Left lung (tissue), 10 donors: ENCODE results near the gene DLG5. TPM values are rescaled to one million over a fixed set of nuclear protein-coding genes. Genes with fewer than 3 reads are reported as not detected.
"Not testable (repeated sequence)": the region's sequence is repeated elsewhere in the genome, so short reads cannot be mapped to it uniquely, and the experiment has no call there.

Experiments
- ATAC-seq: fragments of 200-7000 bp; cut with Tn5 transposase; one replicate; pipeline ENCODE4 v1.9.1; 2020; ENCODE audit warnings: moderate library complexity
- DNase-seq, 4 donors: peaks; one replicate each; pipeline ENCODE4 v3.0.0-alpha.2; 2013 to 2020
- H3K27ac ChIP-seq, 2 donors: fragments of 200-600 bp; sonication (generic) in 1 of 2; one replicate each; pipeline versions ENCODE4 v1.5.0 to v1.8.0; 2020 to 2021
- H3K27me3 ChIP-seq, 2 donors: fragments of 200-600 bp; sonication (generic) in 1 of 2; one replicate each; pipeline versions ENCODE4 v1.5.0 to v1.8.0; 2020 to 2021
- H3K36me3 ChIP-seq, 2 donors: fragments of 200-600 bp; sonication (generic) in 1 of 2; one replicate each; pipeline versions ENCODE4 v1.5.0 to v1.8.0; 2020 to 2021
- H3K4me1 ChIP-seq, 2 donors: fragments of 200-600 bp; one replicate each; pipeline ENCODE4 v1.8.0; 2021
- H3K4me3 ChIP-seq, 2 donors: fragments of 200-600 bp; sonication (generic) in 1 of 2; one replicate each; pipeline versions ENCODE4 v1.5.0 to v1.8.0; 2020 to 2021; ENCODE audit warnings: mild to moderate bottlenecking in 1 of 2
- H3K9me3 ChIP-seq, 2 donors: fragments of 200-600 bp; sonication (generic) in 1 of 2; one replicate each; pipeline versions ENCODE4 v1.5.0 to v1.8.0; 2020 to 2021
- intact Hi-C, 2 donors: fragments of 100-400 bp; cut with DNase I; formaldehyde crosslinking; loops; one replicate each; pipeline versions ENCODE4 v1.11.2 to v1.14.2; 2022
- polyA plus RNA-seq, 6 donors: library from polyadenylated mRNA; unstranded; fragments of 120-200 nt; gene quantifications; one replicate each; pipeline ENCODE4 v1.2.1, GENCODE V29; 2013; ENCODE audit not compliant: insufficient read length in 6 of 6
- total RNA-seq, 2 donors: library from RNA; stranded (reverse); fragmentation: NEBNext Ultra II Directional; extraction: Animal tissue kit (Norgen Biotek cat#: 25700); gene quantifications; one replicate each; pipeline ENCODE4 v1.2.1, GENCODE V29; 2021
- TF ChIP-seq, protein P1 (sequence below), 2 donors: fragments of 200-600 bp; sonication (generic) in 1 of 2; IDR thresholded peaks; one replicate each; pipeline versions ENCODE4 v1.5.0 to v1.8.0; 2021; ENCODE audit warnings: antibody characterized with exemption in 2 of 2
- donor health status: DM: no; HTN: yes; CAD: no.
- donor health status: DM: no; HTN: no; CAD: no.

The DLG5 gene
- total and polyA plus RNA-seq, 8 donors, result 17.0 to 53.4 (median 49.0) TPM

DNA sequence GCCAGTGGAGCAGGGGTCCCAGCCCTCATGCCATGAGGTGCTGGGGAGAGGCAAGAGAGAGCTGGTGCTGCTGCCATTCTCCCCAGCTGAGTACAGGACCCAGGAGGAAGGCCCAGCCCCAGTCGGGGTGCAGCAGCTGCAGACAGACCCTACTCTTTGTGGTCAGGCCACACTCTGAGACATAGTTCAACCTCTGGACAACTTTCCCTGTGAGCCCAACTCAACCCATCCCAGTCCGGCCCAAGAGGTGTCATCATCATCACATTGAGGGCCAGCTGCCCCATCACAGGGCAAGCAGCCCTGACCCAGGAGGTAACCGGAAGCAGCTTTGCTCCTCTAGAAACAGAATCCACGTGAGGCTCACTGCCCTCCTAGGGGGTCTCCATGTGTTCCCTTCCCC is 155.1 kb downstream of the DLG5 start:
- no peak for DNase-seq
- Histone ChIP-seq H3K9me3 (peaks cover 0 to 5% of the 10 kb centered on the region in 2 donors), H3K27ac (no peak overlapping the region), H3K27me3 (no peaks in the 10 kb centered on the region), H3K4me3 (no peak overlapping the region), H3K4me1 (no peaks in the 10 kb centered on the region), H3K36me3 (no peaks in the 10 kb centered on the region)
- TF ChIP-seq, protein P1, sequence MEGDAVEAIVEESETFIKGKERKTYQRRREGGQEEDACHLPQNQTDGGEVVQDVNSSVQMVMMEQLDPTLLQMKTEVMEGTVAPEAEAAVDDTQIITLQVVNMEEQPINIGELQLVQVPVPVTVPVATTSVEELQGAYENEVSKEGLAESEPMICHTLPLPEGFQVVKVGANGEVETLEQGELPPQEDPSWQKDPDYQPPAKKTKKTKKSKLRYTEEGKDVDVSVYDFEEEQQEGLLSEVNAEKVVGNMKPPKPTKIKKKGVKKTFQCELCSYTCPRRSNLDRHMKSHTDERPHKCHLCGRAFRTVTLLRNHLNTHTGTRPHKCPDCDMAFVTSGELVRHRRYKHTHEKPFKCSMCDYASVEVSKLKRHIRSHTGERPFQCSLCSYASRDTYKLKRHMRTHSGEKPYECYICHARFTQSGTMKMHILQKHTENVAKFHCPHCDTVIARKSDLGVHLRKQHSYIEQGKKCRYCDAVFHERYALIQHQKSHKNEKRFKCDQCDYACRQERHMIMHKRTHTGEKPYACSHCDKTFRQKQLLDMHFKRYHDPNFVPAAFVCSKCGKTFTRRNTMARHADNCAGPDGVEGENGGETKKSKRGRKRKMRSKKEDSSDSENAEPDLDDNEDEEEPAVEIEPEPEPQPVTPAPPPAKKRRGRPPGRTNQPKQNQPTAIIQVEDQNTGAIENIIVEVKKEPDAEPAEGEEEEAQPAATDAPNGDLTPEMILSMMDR (IDR thresholded peaks at IDR 0.05), result no peak
- no peak for ATAC-seq
- intact Hi-C loops, result no loop called here

DNA sequence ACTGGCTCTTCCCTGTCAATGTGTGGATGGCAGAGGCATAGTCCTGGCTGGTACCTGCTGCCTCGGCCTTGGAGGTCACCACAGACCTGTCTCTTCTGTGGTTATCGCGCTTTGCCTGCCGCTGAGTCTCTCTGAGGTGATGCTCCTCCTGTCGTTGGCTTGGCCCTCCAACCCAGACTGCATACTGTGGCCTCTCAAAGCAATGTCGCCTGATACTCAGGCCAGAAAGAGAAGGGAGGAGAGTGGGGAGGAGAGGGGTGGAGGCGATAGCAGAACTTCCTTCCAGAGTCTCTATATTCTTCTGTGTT is 155.7 kb downstream of the DLG5 start:
- ATAC-seq, result no peak
- intact Hi-C loops, result no loop called here
- Histone ChIP-seq H3K4me1 (no peaks in the 10 kb centered on the region), H3K9me3 (no peaks in the 10 kb centered on the region), H3K27me3 (no peaks in the 10 kb centered on the region), H3K27ac (no peak overlapping the region), H3K4me3 (no peak overlapping the region), H3K36me3 (no peaks in the 10 kb centered on the region)
- TF ChIP-seq, protein P1 (IDR thresholded peaks at IDR 0.05), result no peak
- DNase-seq, result no peak

DNA sequence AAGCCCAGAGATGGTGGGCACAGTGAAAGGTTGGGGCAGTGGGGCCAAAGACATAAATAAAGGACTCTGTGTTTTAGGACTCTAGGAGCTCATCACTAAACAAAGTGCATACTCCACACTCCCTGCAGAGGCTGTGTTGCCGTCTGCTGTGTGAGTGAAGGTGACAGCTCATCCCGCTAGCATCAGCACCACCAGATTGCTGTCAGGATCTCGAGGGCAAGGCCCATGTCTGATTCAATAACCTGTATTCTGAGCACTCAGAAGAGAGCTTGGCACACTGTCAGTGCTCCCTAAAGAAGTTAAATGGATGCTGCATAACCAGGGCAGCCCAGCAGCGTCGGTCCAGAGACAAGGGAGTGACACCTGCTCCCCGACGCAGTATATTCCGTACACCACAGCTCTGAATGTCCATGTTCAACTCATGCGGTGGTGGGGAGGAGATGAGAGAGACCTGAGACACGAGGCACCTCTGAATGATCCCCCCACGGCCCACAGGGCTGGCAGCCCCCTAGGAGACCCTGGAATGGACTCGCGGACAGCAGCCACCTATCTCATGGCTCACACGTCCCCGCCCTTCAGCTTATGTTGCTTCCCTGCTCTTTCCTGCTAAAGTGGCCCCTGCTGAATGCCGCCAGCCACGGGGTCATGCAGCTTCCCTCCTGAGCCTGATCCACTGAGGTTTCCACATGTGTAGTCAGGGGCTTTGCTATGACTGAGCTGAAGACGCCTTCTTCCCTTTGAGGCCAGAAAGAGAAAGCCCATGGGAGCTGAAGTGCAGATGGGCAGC is 156.3 kb downstream of the DLG5 start:
- Histone ChIP-seq H3K27ac (no peak overlapping the region), H3K36me3 (no peaks in the 10 kb centered on the region), H3K4me1 (no peaks in the 10 kb centered on the region), H3K9me3 (no peaks in the 10 kb centered on the region), H3K27me3 (no peaks in the 10 kb centered on the region), H3K4me3 (no peak overlapping the region)
- intact Hi-C loops, result no loop called here
- no peak for ATAC-seq
- TF ChIP-seq, protein P1 (IDR thresholded peaks at IDR 0.05), result no peak
- DNase-seq, result peak in 1 of 4 donors; percentile 57

DNA sequence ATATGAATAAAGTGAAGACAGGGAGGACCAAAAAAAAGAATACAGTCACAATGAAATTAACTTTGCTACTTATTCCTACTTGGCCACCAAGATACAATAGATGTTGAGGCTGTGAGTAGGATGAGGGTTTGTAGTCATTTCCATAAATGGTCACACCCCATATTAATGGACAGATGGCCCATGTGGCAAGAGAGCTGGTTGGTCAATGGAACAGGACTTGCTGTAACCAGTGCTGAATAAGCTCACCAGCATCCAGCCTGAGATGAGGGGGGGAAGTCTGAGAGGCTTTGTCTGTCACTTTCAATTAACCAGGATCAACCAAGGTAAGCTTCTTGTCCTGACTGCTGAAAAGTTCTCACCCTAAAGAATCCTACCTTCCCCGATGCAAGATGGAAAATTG is 158.5 kb downstream of the DLG5 start:
- Histone ChIP-seq H3K4me3 (no peak overlapping the region), H3K27ac (no peak overlapping the region), H3K27me3 (no peaks in the 10 kb centered on the region), H3K36me3 (no peaks in the 10 kb centered on the region), H3K4me1 (no peaks in the 10 kb centered on the region), H3K9me3 (no peaks in the 10 kb centered on the region)
- intact Hi-C loops, result no loop called here
- DNase-seq (no peak), ATAC-seq (no peak)
- TF ChIP-seq, protein P1 (IDR thresholded peaks at IDR 0.05), result no peak

DNA sequence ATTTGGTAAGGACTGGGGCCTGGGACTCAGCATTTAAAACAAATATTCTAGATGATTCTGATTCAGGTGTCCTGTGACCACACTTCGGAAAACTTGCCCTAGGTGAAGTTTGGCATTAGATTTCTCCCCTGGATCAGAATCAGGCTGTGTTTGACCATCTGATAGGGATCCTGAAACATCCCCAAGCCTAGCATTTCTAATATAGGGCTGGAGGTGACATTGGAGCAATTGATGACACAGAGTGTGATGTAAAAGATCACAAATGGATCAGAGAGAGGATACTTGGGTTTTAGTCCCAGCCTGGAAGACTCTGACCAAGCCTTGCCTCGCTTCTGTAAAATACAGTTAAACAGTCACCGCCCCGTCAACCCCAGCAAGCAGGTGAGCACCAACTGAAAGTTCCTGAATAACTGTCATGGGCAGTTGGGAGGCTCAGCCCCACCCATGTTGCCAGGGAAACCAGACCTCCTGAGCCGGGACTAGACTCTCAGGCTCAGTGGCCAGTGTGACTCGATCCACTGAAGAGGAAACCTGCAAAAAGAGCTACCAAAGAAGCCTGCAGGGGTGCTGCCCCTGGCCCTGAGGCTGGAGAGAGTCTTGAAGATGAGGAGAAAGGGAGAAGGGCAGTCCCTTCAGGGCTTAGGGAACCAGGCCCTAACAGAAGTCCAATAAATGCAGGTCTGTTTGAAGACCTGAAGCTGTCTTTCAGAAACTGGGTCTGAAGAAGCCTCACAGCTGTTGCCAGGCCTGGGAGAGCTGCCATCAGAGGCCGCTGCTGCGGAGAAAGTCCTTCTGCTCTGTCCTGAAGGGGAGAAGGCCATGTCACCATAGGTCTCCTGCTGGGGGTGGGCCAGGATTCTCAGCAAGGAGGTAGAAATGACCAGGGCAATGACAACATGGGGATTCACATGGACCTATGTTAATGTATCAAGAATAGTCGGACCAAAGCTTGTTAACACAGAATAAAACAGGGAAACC is 162.8 kb downstream of the DLG5 start:
- Histone ChIP-seq H3K27ac (no peak overlapping the region), H3K4me1 (no peaks in the 10 kb centered on the region), H3K4me3 (no peak overlapping the region), H3K27me3 (no peaks in the 10 kb centered on the region), H3K36me3 (no peaks in the 10 kb centered on the region), H3K9me3 (no peaks in the 10 kb centered on the region)
- TF ChIP-seq, protein P1 (IDR thresholded peaks at IDR 0.05), result no peak
- DNase-seq, result peak in 2 of 4 donors; percentile 16 to 27
- intact Hi-C loops, result no loop called here
- ATAC-seq, result no peak

DNA sequence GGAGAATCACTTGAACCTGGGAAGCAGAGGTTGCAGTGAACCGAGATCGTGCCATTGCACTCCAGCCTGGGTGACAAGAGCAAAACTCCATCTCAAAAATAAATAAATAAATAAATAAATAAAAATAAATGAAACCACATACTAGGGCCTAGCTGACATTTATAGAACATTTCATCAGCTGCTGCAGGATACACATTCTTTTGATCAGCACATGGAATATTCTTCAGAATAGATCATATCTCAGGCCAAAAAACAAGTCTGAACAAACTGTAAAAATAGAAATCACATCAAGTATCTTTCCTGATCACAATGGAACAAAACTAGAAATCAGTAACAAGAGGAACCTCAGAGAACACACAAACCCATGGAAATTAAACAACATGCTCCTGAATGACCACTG is 168.1 kb downstream of the DLG5 start:
- H3K36me3 ChIP-seq, H3K27ac ChIP-seq, DNase-seq, H3K9me3 ChIP-seq, H3K4me1 ChIP-seq, H3K4me3 ChIP-seq, H3K27me3 ChIP-seq, intact Hi-C loops, ATAC-seq: not testable (repeated sequence)
